Fibroblast of pulmonary artery (primary cell): ENCODE data around the gene SNCAIP.

Experiments used
- DNase-seq: peaks from one replicate; pipeline ENCODE4 v3.0.0-alpha.2; 2010; ENCODE audit warnings: low read depth
- H3K4me3 ChIP-seq: replicated peaks from 2 replicates; pipeline ENCODE4 v1.5.1; 2011; ENCODE audit warnings: low read depth, mild to moderate bottlenecking, control low read depth, low read length, moderate library complexity
- TF ChIP-seq, protein P1 (sequence below): IDR thresholded peaks from 2 replicates; pipeline ENCODE4 v1.5.1; 2011; ENCODE audit warnings: mild to moderate bottlenecking, control low read depth, low read length, inconsistent platforms; ENCODE audit errors: missing control alignments

The SNCAIP gene

GRCh38 chr5:122507045-122507444 lies 195.0 kb downstream of the SNCAIP start:
- DNase-seq = no peak
- H3K4me3 ChIP-seq = no peak overlapping the region
- TF ChIP-seq, protein P1, sequence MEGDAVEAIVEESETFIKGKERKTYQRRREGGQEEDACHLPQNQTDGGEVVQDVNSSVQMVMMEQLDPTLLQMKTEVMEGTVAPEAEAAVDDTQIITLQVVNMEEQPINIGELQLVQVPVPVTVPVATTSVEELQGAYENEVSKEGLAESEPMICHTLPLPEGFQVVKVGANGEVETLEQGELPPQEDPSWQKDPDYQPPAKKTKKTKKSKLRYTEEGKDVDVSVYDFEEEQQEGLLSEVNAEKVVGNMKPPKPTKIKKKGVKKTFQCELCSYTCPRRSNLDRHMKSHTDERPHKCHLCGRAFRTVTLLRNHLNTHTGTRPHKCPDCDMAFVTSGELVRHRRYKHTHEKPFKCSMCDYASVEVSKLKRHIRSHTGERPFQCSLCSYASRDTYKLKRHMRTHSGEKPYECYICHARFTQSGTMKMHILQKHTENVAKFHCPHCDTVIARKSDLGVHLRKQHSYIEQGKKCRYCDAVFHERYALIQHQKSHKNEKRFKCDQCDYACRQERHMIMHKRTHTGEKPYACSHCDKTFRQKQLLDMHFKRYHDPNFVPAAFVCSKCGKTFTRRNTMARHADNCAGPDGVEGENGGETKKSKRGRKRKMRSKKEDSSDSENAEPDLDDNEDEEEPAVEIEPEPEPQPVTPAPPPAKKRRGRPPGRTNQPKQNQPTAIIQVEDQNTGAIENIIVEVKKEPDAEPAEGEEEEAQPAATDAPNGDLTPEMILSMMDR = no peak

- DNase-seq = no peak
- TF ChIP-seq, protein P1 = no peak
- H3K4me3 ChIP-seq = no peak overlapping the region
Measured at GRCh38 chr5:122507581-122507980, 195.5 kb downstream of the SNCAIP start.

- TF ChIP-seq, protein P1 = no peak
- DNase-seq = no peak
- H3K4me3 ChIP-seq = no peak overlapping the region
Measured at GRCh38 chr5:122508623-122509022, 196.6 kb downstream of the SNCAIP start.
